ENCODE results near the gene B3GALT5.
"Not testable (repeated sequence)": the region's sequence is repeated elsewhere in the genome, so short reads cannot be mapped to it uniquely, and the experiment has no call there.

The B3GALT5 gene

DNA sequence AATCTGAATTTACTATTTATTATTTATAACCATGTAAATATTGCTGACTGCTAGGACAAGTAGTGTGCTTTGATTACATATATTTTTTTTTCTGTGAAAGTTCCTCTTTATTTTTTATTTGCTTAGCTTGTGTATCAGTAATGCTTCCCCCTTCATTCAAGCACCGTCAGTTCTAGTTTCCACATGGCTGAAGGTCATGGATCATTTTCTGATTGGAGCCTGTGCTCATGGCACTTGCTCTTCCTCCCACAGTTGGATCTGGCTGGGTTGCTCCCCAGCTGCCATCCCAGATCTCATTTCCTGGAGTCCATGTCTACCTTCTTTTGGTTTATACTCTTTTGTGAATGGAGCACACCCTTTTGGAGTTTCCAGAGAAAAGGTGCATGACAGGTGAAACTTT lies 75.3 kb downstream of the B3GALT5 start:
- Histone ChIP-seq H3K4me1 (ENCODE audit: low read length) (no peaks in the 10 kb centered on the region), H3K27me3 (replicated peaks; ENCODE audit: insufficient read depth, low read length) (no peaks in the 10 kb centered on the region), H2AFZ (ENCODE audit: low read length) (no peak overlapping the region)

DNA sequence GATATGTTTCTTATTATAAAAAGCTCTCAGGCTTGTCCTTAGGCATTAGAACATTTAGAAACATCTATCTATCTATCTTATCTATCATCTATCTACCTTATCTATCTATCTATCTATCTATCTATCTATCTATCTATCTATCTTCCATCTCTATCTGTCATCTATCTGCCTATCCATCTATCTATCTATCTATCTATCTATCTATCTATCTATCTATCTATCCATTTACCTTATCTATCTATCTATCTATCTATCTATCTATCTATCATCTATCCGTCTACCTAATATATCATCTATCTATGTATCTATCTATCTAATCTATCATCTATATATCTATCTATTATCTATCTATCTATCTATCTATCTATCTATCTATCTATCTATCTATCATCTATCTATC lies 77.1 kb downstream of the B3GALT5 start:
- not testable (repeated sequence) for H3K4me2 ChIP-seq (ENCODE audit: low read depth, low read length); H3K79me2 ChIP-seq (ENCODE audit: low read length); H4K20me1 ChIP-seq (ENCODE audit: insufficient read depth, low read length); H2AFZ ChIP-seq (ENCODE audit: low read length); H3K36me3 ChIP-seq (replicated peaks; ENCODE audit: insufficient read depth, low read length); H3K9me3 ChIP-seq (replicated peaks; ENCODE audit: insufficient read depth, low read length); H3F3A ChIP-seq (ENCODE audit: insufficient read depth, low read length); H3K4me3 ChIP-seq (ENCODE audit: low read length); DNase-seq; H3K27me3 ChIP-seq (replicated peaks; ENCODE audit: insufficient read depth, low read length); H3K27ac ChIP-seq (ENCODE audit: low read length); H3K4me1 ChIP-seq (ENCODE audit: low read length); H3K9ac ChIP-seq (ENCODE audit: low read length); H3K9me2 ChIP-seq (replicated peaks; ENCODE audit: insufficient read depth, low read length)

More for the DNA sequence above, 75.3 kb downstream of the B3GALT5 start:
- no peaks in the 10 kb centered on the region for H3K36me3 ChIP-seq (replicated peaks; ENCODE audit: insufficient read depth, low read length)
- no peaks in the 10 kb centered on the region for H4K20me1 ChIP-seq (ENCODE audit: insufficient read depth, low read length)
- no peaks in the 10 kb centered on the region for H3F3A ChIP-seq (ENCODE audit: insufficient read depth, low read length)
- H3K9ac ChIP-seq (ENCODE audit: low read length), result no peak overlapping the region
- H3K9me2 ChIP-seq (replicated peaks; ENCODE audit: insufficient read depth, low read length), result no peaks in the 10 kb centered on the region
- no peak overlapping the region for H3K4me2 ChIP-seq (ENCODE audit: low read depth, low read length)
- TF ChIP-seq, protein P1, sequence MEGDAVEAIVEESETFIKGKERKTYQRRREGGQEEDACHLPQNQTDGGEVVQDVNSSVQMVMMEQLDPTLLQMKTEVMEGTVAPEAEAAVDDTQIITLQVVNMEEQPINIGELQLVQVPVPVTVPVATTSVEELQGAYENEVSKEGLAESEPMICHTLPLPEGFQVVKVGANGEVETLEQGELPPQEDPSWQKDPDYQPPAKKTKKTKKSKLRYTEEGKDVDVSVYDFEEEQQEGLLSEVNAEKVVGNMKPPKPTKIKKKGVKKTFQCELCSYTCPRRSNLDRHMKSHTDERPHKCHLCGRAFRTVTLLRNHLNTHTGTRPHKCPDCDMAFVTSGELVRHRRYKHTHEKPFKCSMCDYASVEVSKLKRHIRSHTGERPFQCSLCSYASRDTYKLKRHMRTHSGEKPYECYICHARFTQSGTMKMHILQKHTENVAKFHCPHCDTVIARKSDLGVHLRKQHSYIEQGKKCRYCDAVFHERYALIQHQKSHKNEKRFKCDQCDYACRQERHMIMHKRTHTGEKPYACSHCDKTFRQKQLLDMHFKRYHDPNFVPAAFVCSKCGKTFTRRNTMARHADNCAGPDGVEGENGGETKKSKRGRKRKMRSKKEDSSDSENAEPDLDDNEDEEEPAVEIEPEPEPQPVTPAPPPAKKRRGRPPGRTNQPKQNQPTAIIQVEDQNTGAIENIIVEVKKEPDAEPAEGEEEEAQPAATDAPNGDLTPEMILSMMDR (IDR thresholded peaks at IDR 0.05; ENCODE audit: low read length), result no peak
- TF ChIP-seq EZH2phosphoT487 (IDR thresholded peaks at IDR 0.05; ENCODE audit: low read length) (no peak), EZH2 (optimal IDR thresholded peaks at IDR 0.05; ENCODE audit: low read depth, low read length) (no peak)
- H3K9me3 ChIP-seq (replicated peaks; ENCODE audit: insufficient read depth, low read length), result no peaks in the 10 kb centered on the region
- H3K4me3 ChIP-seq (ENCODE audit: low read length), result no peak overlapping the region
- H3K79me2 ChIP-seq (ENCODE audit: low read length), result no peaks in the 10 kb centered on the region
- DNase-seq, result no peak
- H3K27ac ChIP-seq (ENCODE audit: low read length), result no peak overlapping the region

DNA sequence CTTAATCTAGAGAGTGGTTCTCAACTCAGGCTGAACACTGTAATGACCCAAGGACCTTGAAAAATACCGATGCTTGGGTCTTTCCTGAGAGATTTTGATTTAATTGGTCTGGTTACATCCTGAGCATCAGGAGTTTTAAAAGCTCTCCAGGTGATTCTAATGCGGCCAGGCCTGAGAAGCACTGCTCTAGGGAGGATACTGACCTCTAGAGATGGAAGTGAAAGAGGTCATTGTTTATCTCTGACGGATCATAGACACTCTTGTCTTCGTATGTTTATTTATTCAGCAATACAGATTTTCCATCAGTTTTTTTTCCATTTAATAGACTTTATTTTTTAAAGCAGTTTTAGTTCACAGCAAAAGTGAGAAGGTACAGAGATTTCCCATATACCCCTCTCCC lies 77.7 kb downstream of the B3GALT5 start:
- Histone ChIP-seq H3F3A (ENCODE audit: insufficient read depth, low read length) (no peaks in the 10 kb centered on the region), H3K9me2 (replicated peaks; ENCODE audit: insufficient read depth, low read length) (no peaks in the 10 kb centered on the region), H3K4me3 (ENCODE audit: low read length) (no peak overlapping the region), H3K9me3 (replicated peaks; ENCODE audit: insufficient read depth, low read length) (no peaks in the 10 kb centered on the region), H4K20me1 (ENCODE audit: insufficient read depth, low read length) (no peaks in the 10 kb centered on the region), H2AFZ (ENCODE audit: low read length) (no peak overlapping the region), H3K27ac (ENCODE audit: low read length) (no peak overlapping the region), H3K9ac (ENCODE audit: low read length) (no peak overlapping the region), H3K4me1 (ENCODE audit: low read length) (no peaks in the 10 kb centered on the region), H3K4me2 (ENCODE audit: low read depth, low read length) (no peak overlapping the region), H3K27me3 (replicated peaks; ENCODE audit: insufficient read depth, low read length) (no peaks in the 10 kb centered on the region), H3K79me2 (ENCODE audit: low read length) (no peaks in the 10 kb centered on the region), H3K36me3 (replicated peaks; ENCODE audit: insufficient read depth, low read length) (no peaks in the 10 kb centered on the region)
- TF ChIP-seq, protein P1 (IDR thresholded peaks at IDR 0.05; ENCODE audit: low read length), result peak; percentile 11; the same call in 1 of the 2 replicates
- no peak for TF ChIP-seq EZH2phosphoT487 (IDR thresholded peaks at IDR 0.05; ENCODE audit: low read length)
- TF ChIP-seq EZH2 (optimal IDR thresholded peaks at IDR 0.05; ENCODE audit: low read depth, low read length), result no peak
- no peak for DNase-seq

DNA sequence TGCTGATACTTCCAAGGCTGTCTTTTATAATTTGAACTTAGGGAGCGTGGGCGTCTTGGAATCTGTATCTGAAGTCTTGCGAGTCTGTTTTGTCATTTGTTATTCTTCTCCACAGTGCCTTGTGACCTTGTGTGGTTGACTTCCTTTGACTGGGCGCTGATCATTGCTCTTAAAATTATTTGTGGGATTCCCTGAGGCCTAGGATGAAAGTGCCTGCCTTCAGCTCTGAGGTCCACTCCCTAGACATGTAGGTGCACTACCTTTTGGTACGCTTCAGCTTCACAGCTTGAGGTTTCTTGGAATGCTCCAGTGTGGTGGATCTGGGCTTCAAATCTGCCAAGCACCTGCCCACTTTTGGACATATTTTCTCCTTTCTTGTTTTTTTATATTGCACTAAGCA lies 82.0 kb downstream of the B3GALT5 start:
- no peak overlapping the region for H3K4me3 ChIP-seq (ENCODE audit: low read length)
- no peak overlapping the region for H3K27ac ChIP-seq (ENCODE audit: low read length)
- H3K9me2 ChIP-seq (replicated peaks; ENCODE audit: insufficient read depth, low read length), result no peaks in the 10 kb centered on the region
- H4K20me1 ChIP-seq (ENCODE audit: insufficient read depth, low read length), result no peaks in the 10 kb centered on the region
- no peak overlapping the region for H3K4me2 ChIP-seq (ENCODE audit: low read depth, low read length)
- no peaks in the 10 kb centered on the region for H3K27me3 ChIP-seq (replicated peaks; ENCODE audit: insufficient read depth, low read length)
- H2AFZ ChIP-seq (ENCODE audit: low read length), result no peak overlapping the region
- H3K4me1 ChIP-seq (ENCODE audit: low read length), result no peaks in the 10 kb centered on the region
- H3K79me2 ChIP-seq (ENCODE audit: low read length), result no peaks in the 10 kb centered on the region
- H3K9me3 ChIP-seq (replicated peaks; ENCODE audit: insufficient read depth, low read length), result no peaks in the 10 kb centered on the region
- H3F3A ChIP-seq (ENCODE audit: insufficient read depth, low read length), result no peaks in the 10 kb centered on the region
- TF ChIP-seq EZH2phosphoT487 (IDR thresholded peaks at IDR 0.05; ENCODE audit: low read length) (no peak), EZH2 (optimal IDR thresholded peaks at IDR 0.05; ENCODE audit: low read depth, low read length) (no peak)
- TF ChIP-seq, protein P1 (IDR thresholded peaks at IDR 0.05; ENCODE audit: low read length), result no peak
- no peak for DNase-seq
- no peaks in the 10 kb centered on the region for H3K36me3 ChIP-seq (replicated peaks; ENCODE audit: insufficient read depth, low read length)
- no peak overlapping the region for H3K9ac ChIP-seq (ENCODE audit: low read length)

All from MM.1S (cell line).